ENCODE results near the gene COPG1. TPM values are rescaled to one million over a fixed set of nuclear protein-coding genes. Genes with fewer than 3 reads are reported as not detected.

COPG1 gene
- total RNA-seq, 1 donor from 2014 or later, result 159 TPM

GRCh38 chr3:129235344-129235917 is 14.0 kb upstream of the COPG1 start:
- no peaks in the 10 kb centered on the region for H3K27me3 ChIP-seq (ENCODE audit: control insufficient read depth, insufficient read depth, low read length)
- TF ChIP-seq CTCF (IDR thresholded peaks at IDR 0.05; ENCODE audit: insufficient read depth, low read length, poor library complexity, severe bottlenecking), result no peak
- H3K36me3 ChIP-seq (ENCODE audit: control insufficient read depth, insufficient read depth, low read length), result no peaks in the 10 kb centered on the region

DNA sequence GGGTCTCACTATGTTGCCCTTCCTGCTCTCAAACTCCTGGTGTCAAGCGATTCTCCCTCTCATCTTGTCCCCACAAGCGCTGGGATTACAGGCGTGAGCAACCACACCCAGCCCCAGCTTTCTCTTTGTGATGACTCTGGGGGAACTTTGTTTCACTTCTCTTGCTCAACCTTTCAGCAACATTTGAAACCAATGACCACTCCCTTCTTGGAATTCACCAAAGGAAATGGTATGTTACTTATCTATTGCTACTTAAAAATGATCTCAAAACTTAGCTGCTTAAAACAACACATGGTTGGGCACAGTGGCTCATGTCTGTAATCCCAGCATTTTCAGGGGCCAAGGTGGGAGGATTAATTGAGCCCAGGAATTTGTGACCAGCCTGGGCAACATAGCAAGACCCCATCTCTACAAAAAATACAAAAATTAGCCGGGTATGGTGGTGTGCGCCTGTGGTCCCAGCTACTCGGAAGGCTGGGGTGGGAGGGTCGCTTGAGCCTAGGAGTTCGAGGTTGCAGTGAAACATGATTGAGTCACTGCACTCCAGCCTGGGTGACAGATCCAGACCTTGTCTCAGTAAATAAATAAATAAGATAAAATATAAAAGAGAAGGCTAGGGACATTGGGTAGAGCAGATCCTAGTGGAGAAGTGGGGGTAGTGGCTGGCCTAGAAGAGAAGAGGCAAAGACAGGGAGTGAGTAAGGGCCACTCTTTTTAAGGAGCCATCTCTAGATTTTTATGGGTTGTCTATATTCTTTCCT is 10.3 kb upstream of the COPG1 start:
- no peaks in the 10 kb centered on the region for H3K27me3 ChIP-seq (ENCODE audit: control insufficient read depth, insufficient read depth, low read length)
- H3K4me3 ChIP-seq (ENCODE audit: low read depth, low read length), result no peak overlapping the region
- no peak for DNase-seq (ENCODE audit: low read depth)
- TF ChIP-seq CTCF (IDR thresholded peaks at IDR 0.05; ENCODE audit: insufficient read depth, low read length, poor library complexity, severe bottlenecking), result no peak
- no peaks in the 10 kb centered on the region for H3K36me3 ChIP-seq (ENCODE audit: control insufficient read depth, insufficient read depth, low read length)

More at GRCh38 chr3:129235344-129235917, 14.0 kb upstream of the COPG1 start:
- DNase-seq (ENCODE audit: low read depth), result no peak
- H3K4me3 ChIP-seq (ENCODE audit: low read depth, low read length), result no peak overlapping the region

DNA sequence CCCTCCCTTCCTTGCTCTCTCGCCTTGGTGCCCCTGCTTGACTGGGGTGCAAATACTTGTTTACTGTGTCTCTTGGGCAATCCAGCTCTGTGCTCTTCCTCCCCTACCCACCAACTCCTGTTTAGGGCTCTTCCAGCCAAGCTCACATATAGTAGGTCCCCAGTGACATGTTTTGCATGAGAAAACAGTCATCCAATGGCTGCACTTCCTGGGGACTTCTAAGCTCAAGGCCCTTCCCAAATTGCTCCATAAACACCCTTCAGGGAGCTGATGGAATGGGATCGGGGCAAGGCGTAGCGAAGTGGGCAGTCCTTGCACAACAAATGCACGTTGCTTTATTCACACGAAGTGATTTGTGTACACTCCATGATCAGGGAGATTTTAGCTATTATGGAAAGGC is 9.4 kb upstream of the COPG1 start:
- DNase-seq (ENCODE audit: low read depth), result no peak
- TF ChIP-seq CTCF (IDR thresholded peaks at IDR 0.05; ENCODE audit: insufficient read depth, low read length, poor library complexity, severe bottlenecking), result no peak
- no peaks in the 10 kb centered on the region for H3K36me3 ChIP-seq (ENCODE audit: control insufficient read depth, insufficient read depth, low read length)
- H3K27me3 ChIP-seq (ENCODE audit: control insufficient read depth, insufficient read depth, low read length), result no peaks in the 10 kb centered on the region
- H3K4me3 ChIP-seq (ENCODE audit: low read depth, low read length), result no peak overlapping the region

DNA sequence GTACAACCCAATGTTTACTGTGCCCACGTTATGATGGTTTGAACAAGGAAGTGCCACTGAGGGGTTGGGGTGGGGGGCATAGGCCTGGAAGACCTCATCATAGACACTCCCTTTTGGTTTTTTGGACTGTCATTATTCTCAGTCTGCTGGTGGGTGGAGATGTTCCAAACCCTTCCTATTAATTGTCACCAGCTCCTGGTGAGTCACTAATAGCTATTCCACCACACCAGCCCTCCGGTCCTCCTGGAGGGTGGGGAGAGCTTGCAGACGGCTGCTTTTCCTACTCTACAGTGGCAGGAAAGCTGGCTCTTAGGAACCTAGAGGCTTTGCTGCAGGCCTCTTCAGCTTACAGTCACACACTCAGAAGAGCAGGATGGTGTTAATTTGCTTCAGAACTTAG is 9.0 kb upstream of the COPG1 start:
- Histone ChIP-seq H3K36me3 (ENCODE audit: control insufficient read depth, insufficient read depth, low read length) (no peaks in the 10 kb centered on the region), H3K4me3 (ENCODE audit: low read depth, low read length) (no peak overlapping the region), H3K27me3 (ENCODE audit: control insufficient read depth, insufficient read depth, low read length) (no peaks in the 10 kb centered on the region)
- TF ChIP-seq CTCF (IDR thresholded peaks at IDR 0.05; ENCODE audit: insufficient read depth, low read length, poor library complexity, severe bottlenecking), result no peak
- no peak for DNase-seq (ENCODE audit: low read depth)

- Histone ChIP-seq H3K4me3 (ENCODE audit: low read depth, low read length) (no peak overlapping the region), H3K36me3 (ENCODE audit: control insufficient read depth, insufficient read depth, low read length) (no peaks in the 10 kb centered on the region), H3K27me3 (ENCODE audit: control insufficient read depth, insufficient read depth, low read length) (no peaks in the 10 kb centered on the region)
- TF ChIP-seq CTCF (IDR thresholded peaks at IDR 0.05; ENCODE audit: insufficient read depth, low read length, poor library complexity, severe bottlenecking), result no peak
- no peak for DNase-seq (ENCODE audit: low read depth)
These were observed 4.3 kb upstream of the COPG1 start for GRCh38 chr3:129245141-129245540.
